SU-DHL-6 (cell line): ENCODE measurements around the gene XRCC4.

Experiments
- EZH2phosphoT487 ChIP-seq: fragments of 200-600 bp; sonication (generic), shearing (Covaris generic); conservative IDR thresholded peaks from 2 replicates; pipeline ENCODE4 v1.6.1; 2018; ENCODE audit warnings: mild to moderate bottlenecking, antibody characterized with exemption, low read length, moderate library complexity, mixed read lengths
- TF ChIP-seq, protein P1 (sequence below): fragments of 200-600 bp; sonication (generic); IDR thresholded peaks from one replicate; pipeline ENCODE4 v1.5.1; 2017; ENCODE audit warnings: antibody characterized with exemption, mild to moderate bottlenecking, low read length, moderate library complexity; ENCODE audit not compliant: insufficient read depth, poor library complexity, severe bottlenecking

DNA sequence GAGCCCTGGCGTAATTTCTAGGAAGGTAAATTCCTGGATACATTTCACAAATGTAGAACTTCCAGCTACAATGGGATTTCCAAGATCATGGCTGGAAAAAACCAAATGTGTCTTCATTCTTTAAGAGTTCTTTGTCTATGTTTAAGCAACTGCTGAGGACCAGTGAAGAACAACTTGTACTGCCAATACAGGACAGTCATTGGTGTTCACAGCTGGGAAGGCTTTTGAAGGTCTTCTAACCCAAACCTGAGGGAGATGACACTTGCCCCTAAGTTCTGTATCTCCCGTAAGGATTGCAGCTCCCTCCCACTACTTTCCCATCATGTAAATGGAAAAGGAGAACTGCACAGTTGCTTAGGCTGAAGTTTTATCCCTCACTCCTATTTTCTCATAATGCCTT is 28.5 kb upstream of the XRCC4 start:
- no peak for TF ChIP-seq EZH2phosphoT487
- TF ChIP-seq, protein P1, sequence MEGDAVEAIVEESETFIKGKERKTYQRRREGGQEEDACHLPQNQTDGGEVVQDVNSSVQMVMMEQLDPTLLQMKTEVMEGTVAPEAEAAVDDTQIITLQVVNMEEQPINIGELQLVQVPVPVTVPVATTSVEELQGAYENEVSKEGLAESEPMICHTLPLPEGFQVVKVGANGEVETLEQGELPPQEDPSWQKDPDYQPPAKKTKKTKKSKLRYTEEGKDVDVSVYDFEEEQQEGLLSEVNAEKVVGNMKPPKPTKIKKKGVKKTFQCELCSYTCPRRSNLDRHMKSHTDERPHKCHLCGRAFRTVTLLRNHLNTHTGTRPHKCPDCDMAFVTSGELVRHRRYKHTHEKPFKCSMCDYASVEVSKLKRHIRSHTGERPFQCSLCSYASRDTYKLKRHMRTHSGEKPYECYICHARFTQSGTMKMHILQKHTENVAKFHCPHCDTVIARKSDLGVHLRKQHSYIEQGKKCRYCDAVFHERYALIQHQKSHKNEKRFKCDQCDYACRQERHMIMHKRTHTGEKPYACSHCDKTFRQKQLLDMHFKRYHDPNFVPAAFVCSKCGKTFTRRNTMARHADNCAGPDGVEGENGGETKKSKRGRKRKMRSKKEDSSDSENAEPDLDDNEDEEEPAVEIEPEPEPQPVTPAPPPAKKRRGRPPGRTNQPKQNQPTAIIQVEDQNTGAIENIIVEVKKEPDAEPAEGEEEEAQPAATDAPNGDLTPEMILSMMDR, result no peak
